ENCODE measurements around the gene MAEA. TPM values are rescaled to one million over a fixed set of nuclear protein-coding genes. Genes with fewer than 3 reads are reported as not detected.

Gene MAEA
- total RNA-seq, 4 donors from 2014 or later, result 33.1 to 60.1 (median 50.5) TPM

DNA sequence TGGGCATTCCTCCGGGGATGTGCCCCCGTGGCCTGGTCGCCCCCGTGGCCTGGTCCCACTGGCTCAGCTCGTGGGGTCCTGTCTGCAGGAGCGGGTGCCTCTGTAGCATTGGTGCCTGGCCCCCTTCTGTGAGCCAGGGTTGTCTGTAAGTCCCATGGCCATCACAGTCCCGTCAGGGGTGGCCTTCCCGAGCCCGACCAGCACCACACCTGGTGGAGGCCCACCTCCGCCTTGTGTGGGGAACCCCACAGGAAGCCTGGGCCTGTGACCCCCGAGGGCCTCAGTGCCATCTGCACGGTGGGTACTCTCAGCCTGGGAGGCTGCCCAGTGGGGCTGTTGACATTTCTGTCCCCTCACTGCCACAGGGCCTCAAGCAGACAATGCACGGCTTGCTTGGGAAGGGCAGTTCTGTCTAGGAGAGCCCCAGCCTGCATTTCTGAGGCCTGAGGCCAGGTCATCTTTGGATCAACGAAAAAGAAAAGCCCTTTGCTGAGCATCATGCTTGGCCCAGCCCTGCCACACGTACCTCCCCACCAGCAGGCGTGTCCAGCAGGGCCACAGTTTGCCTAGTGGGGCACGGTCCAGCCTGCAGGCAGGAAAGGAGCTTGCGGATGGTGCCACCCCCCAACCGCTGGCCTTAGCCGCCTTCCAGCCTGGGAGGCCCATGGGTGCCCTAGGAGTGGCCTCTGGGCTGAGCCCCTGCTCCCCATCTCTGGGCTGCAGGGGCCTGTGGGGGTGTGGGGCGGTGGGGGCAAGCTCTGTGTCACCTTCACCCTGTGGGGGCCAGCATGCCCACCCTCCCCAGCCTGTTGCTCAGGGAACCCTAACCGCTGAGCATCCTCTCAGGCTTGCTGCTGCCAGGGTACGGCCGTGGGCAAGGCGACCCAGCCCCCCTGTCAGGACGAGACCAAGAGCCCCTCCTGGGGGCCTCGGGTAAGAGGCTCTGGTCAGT is 93.4 kb downstream of the MAEA start:
- TF ChIP-seq, protein P1, sequence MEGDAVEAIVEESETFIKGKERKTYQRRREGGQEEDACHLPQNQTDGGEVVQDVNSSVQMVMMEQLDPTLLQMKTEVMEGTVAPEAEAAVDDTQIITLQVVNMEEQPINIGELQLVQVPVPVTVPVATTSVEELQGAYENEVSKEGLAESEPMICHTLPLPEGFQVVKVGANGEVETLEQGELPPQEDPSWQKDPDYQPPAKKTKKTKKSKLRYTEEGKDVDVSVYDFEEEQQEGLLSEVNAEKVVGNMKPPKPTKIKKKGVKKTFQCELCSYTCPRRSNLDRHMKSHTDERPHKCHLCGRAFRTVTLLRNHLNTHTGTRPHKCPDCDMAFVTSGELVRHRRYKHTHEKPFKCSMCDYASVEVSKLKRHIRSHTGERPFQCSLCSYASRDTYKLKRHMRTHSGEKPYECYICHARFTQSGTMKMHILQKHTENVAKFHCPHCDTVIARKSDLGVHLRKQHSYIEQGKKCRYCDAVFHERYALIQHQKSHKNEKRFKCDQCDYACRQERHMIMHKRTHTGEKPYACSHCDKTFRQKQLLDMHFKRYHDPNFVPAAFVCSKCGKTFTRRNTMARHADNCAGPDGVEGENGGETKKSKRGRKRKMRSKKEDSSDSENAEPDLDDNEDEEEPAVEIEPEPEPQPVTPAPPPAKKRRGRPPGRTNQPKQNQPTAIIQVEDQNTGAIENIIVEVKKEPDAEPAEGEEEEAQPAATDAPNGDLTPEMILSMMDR (IDR thresholded peaks at IDR 0.05; ENCODE audit: low read depth), result no peak

DNA sequence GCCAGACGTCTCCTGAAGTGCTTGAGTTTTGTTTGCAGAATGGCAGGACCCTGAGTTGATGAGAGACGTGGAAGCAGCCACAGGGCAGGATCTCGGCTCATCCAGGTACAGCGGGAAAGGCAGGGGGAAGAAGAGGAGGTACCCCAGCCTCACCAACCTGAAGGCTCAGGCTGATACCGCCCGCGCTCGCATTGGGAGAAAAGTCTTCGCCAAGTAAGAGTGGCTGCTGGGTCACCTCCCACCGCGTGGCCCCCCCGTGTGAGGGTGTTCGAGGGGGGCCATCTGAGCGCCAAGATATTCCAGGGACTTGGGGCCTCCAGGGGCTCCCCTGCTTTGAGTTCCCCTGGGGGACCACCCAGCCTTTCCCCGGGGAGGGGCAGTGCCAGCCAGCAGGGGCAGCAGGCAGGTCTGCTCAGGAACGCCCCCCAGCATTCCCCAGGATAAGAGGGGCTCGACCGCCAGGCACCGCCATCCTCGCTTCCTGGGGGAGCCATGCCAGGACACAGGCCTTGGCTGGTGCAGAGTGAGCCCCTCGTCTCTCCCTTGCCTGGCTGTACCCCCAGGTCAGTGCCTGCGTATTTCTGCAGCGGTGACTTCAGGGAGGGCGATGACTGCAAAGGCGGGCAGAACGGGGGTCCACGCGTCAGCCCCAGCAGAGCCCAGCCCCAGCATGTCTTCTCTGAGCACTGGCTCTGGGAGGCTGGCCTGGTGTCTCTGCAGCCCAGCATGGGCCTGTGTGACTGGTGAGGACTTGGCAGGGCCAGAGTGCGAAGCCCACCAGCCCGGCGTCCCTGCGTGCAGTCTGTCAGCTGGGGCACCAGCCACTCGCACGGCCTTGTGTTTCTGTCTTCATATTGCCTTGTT is 94.3 kb downstream of the MAEA start:
- TF ChIP-seq, protein P1 (IDR thresholded peaks at IDR 0.05; ENCODE audit: low read depth), result no peak

DNA sequence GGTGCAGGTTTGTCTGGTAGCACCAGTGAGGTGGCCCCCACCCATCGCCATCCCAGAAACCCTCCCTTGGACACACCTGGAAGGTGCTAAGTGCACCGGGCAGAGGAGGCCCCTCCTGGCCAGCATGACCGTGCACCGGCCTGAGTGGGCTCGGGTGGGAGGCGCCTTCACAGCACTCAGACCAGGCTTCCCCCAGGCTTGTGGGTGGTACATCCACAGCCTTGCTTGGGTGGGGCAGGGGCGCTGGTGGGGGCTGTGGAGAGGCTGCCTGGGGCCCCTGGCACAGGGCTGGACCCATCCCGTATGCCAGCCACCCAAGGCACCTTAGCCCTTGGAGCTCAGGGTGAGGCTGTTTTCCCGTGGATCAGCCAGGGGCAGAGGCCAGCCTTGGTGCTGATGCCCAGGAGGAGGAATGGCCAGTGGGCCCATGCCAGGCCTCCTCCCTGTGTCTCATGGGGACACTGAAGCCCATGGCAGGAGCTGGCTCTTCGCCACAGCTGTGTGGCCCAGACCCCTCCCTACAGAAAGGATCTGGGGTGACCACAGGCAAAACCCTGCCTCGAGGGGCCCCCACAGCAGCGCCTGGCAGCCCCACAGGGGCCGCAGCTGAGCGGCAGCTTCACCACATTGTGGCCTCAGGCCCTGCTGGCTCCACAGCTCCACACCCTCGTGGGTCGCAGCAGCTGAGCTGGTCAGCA is 95.1 kb downstream of the MAEA start:
- TF ChIP-seq, protein P1 (IDR thresholded peaks at IDR 0.05; ENCODE audit: low read depth), result no peak

DNA sequence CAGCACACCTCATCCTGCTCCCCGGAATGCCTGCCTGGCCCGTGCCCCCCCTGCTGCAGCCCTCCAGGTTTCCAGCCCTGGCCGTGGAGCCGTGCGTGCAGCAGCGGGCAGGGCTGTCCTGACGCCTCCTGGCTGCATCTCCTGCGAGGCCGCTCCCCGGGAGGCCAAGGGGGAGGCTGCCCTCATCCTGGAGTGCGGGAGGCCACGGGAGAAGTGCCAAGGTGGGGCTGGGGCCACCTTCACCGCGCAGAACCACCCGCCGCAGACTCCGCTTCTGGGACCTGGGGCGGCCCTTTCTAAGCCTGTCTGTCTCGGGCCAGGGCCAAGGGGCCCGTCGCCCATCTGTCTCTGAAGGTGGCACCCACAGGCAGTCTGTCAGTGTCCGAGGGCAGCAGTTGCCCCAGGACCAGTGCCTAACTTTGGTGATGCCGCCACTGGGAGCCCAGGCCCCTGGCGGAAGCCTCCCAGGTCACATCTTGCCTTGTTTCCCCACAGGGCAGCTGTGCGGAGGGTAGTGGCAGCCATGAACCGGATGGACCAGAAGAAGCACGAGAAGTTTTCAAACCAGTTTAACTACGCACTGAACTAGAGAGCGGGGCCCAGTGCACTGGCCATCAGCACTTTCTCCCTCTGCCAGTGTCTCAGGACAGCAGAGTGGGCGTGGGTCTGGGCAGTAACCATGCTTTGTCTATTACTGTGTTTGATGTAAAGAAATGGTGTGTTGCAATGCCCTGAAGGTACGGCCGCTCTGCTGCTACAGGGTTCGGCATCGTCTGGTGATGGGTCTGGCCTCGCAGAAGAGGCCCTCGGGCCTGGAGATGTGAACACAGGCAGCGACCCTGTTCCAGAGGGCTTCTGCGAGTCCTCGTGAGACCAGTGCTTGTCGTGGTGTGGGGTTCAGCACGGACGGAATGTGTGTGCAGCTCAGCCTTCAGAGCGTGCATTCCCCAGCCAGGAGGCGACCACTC is 96.0 kb downstream of the MAEA start:
- TF ChIP-seq, protein P1 (IDR thresholded peaks at IDR 0.05; ENCODE audit: low read depth), result no peak

Other genes with a start within 250 kb of the MAEA start
- gene RNF212, start 176.3 kb upstream of the MAEA start, total RNA-seq, result 10 to 100 TPM in 1 of 4 donors, 1 to 10 TPM in 3; 3.7 to 16.1 (median 7.3) TPM
- gene SPON2, start 117.3 kb upstream of the MAEA start, total RNA-seq, result 10 to 100 TPM; 14.3 to 67.2 (median 46.4) TPM
- gene CTBP1, start 40.8 kb upstream of the MAEA start, total RNA-seq, result 100 to 1,000 TPM in 3 of 4 donors, 10 to 100 TPM in 1; 89.9 to 169 (median 107) TPM
- 10 to 100 TPM in 3 of 4 donors, 1 to 10 TPM in 1; 9.8 to 40.1 (median 14.5) TPM for gene UVSSA, start 57.3 kb downstream of the MAEA start, total RNA-seq
- gene NKX1-1, start 116.6 kb downstream of the MAEA start, total RNA-seq, result not detected